HepG2 (cell line): Measurements from ENCODE around the gene RNU5B-1. TPM values are rescaled to one million over a fixed set of nuclear protein-coding genes. Genes with fewer than 3 reads are reported as not detected.

Source experiments
- AGO2 ChIP-seq: fragments of 200-400 bp; formaldehyde crosslinking; optimal IDR thresholded peaks from 2 replicates; pipeline ENCODE3; 2017; ENCODE audit warnings: mild to moderate bottlenecking, low read depth, low read length, moderate library complexity
- CEBPG ChIP-seq: IDR thresholded peaks from 2 replicates; pipeline ENCODE4 v1.6.1; 2016
- NCOA2 ChIP-seq: sonication (generic); formaldehyde crosslinking; IDR thresholded peaks from 2 replicates; pipeline ENCODE4 v1.8.0; 2022; ENCODE audit warnings: inconsistent platforms
- NONO ChIP-seq, 2 experiments: fragments of 450-650 bp in 1 of 2; sonication (generic) in 1 of 2; formaldehyde crosslinking in 1 of 2; IDR thresholded peaks in 1 of 2; conservative IDR thresholded peaks in 1 of 2; 2 replicates each; pipeline versions ENCODE4 v1.6.1 to v1.8.0; 2017 to 2022; ENCODE audit warnings: mild to moderate bottlenecking in 1 of 2, missing genetic modification reagents in 1 of 2, moderate library complexity in 1 of 2
- SKIL ChIP-seq: sonication (generic); formaldehyde crosslinking; IDR thresholded peaks from 2 replicates; pipeline ENCODE4 v1.8.0; 2022; ENCODE audit warnings: missing genetic modification reagents, mild to moderate bottlenecking, moderate library complexity, borderline replicate concordance
- THRA ChIP-seq: sonication (generic); formaldehyde crosslinking; IDR thresholded peaks from 2 replicates; pipeline ENCODE4 v1.4.0; 2020; ENCODE audit warnings: missing genetic modification reagents, borderline replicate concordance
- U2AF1 ChIP-seq: fragments of 200-400 bp; formaldehyde crosslinking; optimal IDR thresholded peaks from 2 replicates; pipeline ENCODE3; 2017; ENCODE audit warnings: mild to moderate bottlenecking, low read depth, low read length
- ZBTB33 ChIP-seq: sonication (generic); formaldehyde crosslinking; IDR thresholded peaks from 2 replicates; pipeline ENCODE4 v1.4.0; 2020; ENCODE audit warnings: missing genetic modification reagents
- ZNF75D ChIP-seq: sonication (generic); formaldehyde crosslinking; IDR thresholded peaks from 2 replicates; pipeline ENCODE4 v1.8.1; 2023; ENCODE audit warnings: missing genetic modification reagents, mild to moderate bottlenecking, borderline replicate concordance
- ZSCAN21 ChIP-seq: sonication (generic); formaldehyde crosslinking; IDR thresholded peaks from 2 replicates; pipeline ENCODE4 v1.8.0; 2022; ENCODE audit warnings: mild to moderate bottlenecking, missing genetic modification reagents, moderate library complexity, borderline replicate concordance
- polyA plus RNA-seq, 8 experiments: library from polyadenylated mRNA; depleted of rRNA in 3 of 8; stranded (reverse) in 7 of 8; unstranded in 1 of 8; fragments of >200 nt; fragmentation: Illumina TruSeq in 4 of 8; extraction: Trizol in 4 of 8; gene quantifications; 2 replicates each; pipeline versions ENCODE4 v1.2.1 to v1.2.3, GENCODE V29; 2011 to 2016; ENCODE audit warnings: low read depth in 4 of 8, missing spikeins in 1 of 8, mixed read lengths in 1 of 8; ENCODE audit not compliant: insufficient read depth in 1 of 8
- total RNA-seq, 5 experiments: library from RNA; depleted of rRNA; stranded (reverse); fragments of >200 nt; fragmentation: Illumina TruSeq; extraction: Trizol; gene quantifications; 2 replicates each; pipeline ENCODE4 v1.2.3, GENCODE V29; 2016; ENCODE audit warnings: low read depth in 1 of 5
- TF ChIP-seq, protein P1 (sequence below): IDR thresholded peaks from 2 replicates; pipeline ENCODE4 v1.6.1; 2016
- TF ChIP-seq, protein P2 (sequence below): sonication (generic); formaldehyde crosslinking; IDR thresholded peaks from 2 replicates; pipeline ENCODE4 v1.5.1; 2020; ENCODE audit warnings: mild to moderate bottlenecking, missing genetic modification reagents, moderate library complexity
- TF ChIP-seq, protein P3 (sequence below): sonication (generic); formaldehyde crosslinking; IDR thresholded peaks from 2 replicates; pipeline ENCODE4 v1.4.0; 2020; ENCODE audit warnings: missing genetic modification reagents, mild to moderate bottlenecking, borderline replicate concordance

RNU5B-1 gene
- total and polyA plus RNA-seq, 2 of the 13 experiments (the other 11 are each of a cell fraction or from before 2014, with no cell fraction given) = 1,646 TPM; not detected in 1

DNA sequence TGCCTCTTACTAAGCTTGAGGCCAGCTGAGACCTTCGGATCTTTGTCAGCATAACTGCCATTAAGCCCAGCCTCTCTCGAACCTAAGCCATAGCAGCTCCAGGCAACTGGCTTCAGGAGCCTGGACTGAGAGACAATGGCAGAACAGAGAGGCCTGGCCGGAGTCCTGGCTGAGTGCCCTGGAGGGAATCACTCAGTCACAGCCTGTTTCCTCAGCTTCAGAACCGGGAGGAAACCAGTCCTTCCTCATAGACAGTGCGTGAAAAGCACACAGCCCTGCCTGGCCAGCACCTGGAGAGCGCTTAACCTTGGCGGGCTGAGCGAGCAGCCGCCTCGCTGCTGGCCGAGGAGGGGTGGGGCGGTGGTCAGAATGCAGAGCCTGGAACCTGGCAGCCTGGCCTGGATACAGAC lies 21.6 kb downstream of the RNU5B-1 start (continued):
- TF ChIP-seq AGO2 = peak; percentile 91
- no peak for TF ChIP-seq THRA (CRISPR knock-in tag)
- TF ChIP-seq, protein P1, sequence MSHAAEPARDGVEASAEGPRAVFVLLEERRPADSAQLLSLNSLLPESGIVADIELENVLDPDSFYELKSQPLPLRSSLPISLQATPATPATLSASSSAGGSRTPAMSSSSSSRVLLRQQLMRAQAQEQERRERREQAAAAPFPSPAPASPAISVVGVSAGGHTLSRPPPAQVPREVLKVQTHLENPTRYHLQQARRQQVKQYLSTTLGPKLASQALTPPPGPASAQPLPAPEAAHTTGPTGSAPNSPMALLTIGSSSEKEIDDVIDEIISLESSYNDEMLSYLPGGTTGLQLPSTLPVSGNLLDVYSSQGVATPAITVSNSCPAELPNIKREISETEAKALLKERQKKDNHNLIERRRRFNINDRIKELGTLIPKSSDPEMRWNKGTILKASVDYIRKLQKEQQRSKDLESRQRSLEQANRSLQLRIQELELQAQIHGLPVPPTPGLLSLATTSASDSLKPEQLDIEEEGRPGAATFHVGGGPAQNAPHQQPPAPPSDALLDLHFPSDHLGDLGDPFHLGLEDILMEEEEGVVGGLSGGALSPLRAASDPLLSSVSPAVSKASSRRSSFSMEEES = no peak
- TF ChIP-seq NCOA2 (CRISPR knock-in tag) = no peak
- peak; percentile 87 for TF ChIP-seq ZBTB33 (CRISPR knock-in tag)
- no peak for TF ChIP-seq ZNF75D (CRISPR knock-in tag)
- no peak for TF ChIP-seq NONO (IDR thresholded peaks at IDR 0.05)
- TF ChIP-seq NONO (CRISPR knock-in tag; conservative IDR thresholded peaks at IDR 0.05) = 0 out of 2 replicates have a peak, but pooled peaks have one; percentile 24
- TF ChIP-seq CEBPG (CRISPR knock-in tag) = no peak
- TF ChIP-seq SKIL (CRISPR knock-in tag) = no peak
- TF ChIP-seq U2AF1 = no peak
- TF ChIP-seq, protein P2, sequence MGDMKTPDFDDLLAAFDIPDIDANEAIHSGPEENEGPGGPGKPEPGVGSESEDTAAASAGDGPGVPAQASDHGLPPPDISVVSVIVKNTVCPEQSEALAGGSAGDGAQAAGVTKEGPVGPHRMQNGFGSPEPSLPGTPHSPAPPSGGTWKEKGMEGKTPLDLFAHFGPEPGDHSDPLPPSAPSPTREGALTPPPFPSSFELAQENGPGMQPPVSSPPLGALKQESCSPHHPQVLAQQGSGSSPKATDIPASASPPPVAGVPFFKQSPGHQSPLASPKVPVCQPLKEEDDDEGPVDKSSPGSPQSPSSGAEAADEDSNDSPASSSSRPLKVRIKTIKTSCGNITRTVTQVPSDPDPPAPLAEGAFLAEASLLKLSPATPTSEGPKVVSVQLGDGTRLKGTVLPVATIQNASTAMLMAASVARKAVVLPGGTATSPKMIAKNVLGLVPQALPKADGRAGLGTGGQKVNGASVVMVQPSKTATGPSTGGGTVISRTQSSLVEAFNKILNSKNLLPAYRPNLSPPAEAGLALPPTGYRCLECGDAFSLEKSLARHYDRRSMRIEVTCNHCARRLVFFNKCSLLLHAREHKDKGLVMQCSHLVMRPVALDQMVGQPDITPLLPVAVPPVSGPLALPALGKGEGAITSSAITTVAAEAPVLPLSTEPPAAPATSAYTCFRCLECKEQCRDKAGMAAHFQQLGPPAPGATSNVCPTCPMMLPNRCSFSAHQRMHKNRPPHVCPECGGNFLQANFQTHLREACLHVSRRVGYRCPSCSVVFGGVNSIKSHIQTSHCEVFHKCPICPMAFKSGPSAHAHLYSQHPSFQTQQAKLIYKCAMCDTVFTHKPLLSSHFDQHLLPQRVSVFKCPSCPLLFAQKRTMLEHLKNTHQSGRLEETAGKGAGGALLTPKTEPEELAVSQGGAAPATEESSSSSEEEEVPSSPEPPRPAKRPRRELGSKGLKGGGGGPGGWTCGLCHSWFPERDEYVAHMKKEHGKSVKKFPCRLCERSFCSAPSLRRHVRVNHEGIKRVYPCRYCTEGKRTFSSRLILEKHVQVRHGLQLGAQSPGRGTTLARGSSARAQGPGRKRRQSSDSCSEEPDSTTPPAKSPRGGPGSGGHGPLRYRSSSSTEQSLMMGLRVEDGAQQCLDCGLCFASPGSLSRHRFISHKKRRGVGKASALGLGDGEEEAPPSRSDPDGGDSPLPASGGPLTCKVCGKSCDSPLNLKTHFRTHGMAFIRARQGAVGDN = peak; percentile 52; the same call in 1 of the 2 replicates
- TF ChIP-seq ZSCAN21 (CRISPR knock-in tag) = no peak
- TF ChIP-seq, protein P3, sequence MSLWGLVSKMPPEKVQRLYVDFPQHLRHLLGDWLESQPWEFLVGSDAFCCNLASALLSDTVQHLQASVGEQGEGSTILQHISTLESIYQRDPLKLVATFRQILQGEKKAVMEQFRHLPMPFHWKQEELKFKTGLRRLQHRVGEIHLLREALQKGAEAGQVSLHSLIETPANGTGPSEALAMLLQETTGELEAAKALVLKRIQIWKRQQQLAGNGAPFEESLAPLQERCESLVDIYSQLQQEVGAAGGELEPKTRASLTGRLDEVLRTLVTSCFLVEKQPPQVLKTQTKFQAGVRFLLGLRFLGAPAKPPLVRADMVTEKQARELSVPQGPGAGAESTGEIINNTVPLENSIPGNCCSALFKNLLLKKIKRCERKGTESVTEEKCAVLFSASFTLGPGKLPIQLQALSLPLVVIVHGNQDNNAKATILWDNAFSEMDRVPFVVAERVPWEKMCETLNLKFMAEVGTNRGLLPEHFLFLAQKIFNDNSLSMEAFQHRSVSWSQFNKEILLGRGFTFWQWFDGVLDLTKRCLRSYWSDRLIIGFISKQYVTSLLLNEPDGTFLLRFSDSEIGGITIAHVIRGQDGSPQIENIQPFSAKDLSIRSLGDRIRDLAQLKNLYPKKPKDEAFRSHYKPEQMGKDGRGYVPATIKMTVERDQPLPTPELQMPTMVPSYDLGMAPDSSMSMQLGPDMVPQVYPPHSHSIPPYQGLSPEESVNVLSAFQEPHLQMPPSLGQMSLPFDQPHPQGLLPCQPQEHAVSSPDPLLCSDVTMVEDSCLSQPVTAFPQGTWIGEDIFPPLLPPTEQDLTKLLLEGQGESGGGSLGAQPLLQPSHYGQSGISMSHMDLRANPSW (CRISPR knock-in tag) = no peak
